ENCODE data around the gene CRTC1.

GRCh38 chr19:18804139-18804601 is 120.7 kb downstream of the CRTC1 start:
- TF ChIP-seq POLR2A (IDR thresholded peaks at IDR 0.05) (no peak), CTCF (IDR thresholded peaks at IDR 0.05 in 8 of 11, conservative IDR thresholded peaks at IDR 0.05 in 3 of 11) (no peak)
